Gastroesophageal sphincter (tissue), 4 donors: Measurements from ENCODE around the gene IL18RAP. TPM values are rescaled to one million over a fixed set of nuclear protein-coding genes. Genes with fewer than 3 reads are reported as not detected.

ENCODE experiments used
- ATAC-seq: fragments of 150-250 bp; one replicate; pipeline ENCODE4 v1.9.1; 2016; ENCODE audit warnings: mild to moderate bottlenecking, moderate library complexity
- H3K27ac ChIP-seq, 4 donors: fragments of 200-600 bp; sonication (generic) in 3 of 4; 1 replicate in 3 of 4; 2 replicates in 1 of 4; pipeline ENCODE4 v1.5.1; 2016 to 2019
- H3K27me3 ChIP-seq: fragments of 200-600 bp; sonication (generic); one replicate; pipeline ENCODE4 v1.5.1; 2019
- H3K36me3 ChIP-seq, 2 donors: fragments of 200-600 bp; sonication (generic); one replicate each; pipeline ENCODE4 v1.5.1; 2019; ENCODE audit warnings: control low read depth in 1 of 2
- H3K4me1 ChIP-seq, 3 donors: fragments of 200-600 bp; sonication (generic); 1 replicate in 2 of 3; 2 replicates in 1 of 3; pipeline ENCODE4 v1.5.1; 2016 to 2019; ENCODE audit warnings: control low read depth in 2 of 3
- H3K4me3 ChIP-seq, 2 donors: fragments of 200-600 bp; sonication (generic); one replicate each; pipeline ENCODE4 v1.5.1; 2019; ENCODE audit warnings: mild to moderate bottlenecking in 1 of 2, moderate library complexity in 1 of 2
- H3K9me3 ChIP-seq, 3 donors: fragments of 200-600 bp; sonication (generic); one replicate each; pipeline ENCODE4 v1.5.1; 2017 to 2019; ENCODE audit warnings: control low read depth in 2 of 3
- EP300 ChIP-seq: sonication (generic); formaldehyde crosslinking; IDR thresholded peaks from one replicate; pipeline ENCODE4 v1.6.1; 2017; ENCODE audit warnings: antibody characterized with exemption, mild to moderate bottlenecking
- POLR2A ChIP-seq, 2 donors: fragments of 450-650 bp; IDR thresholded peaks; one replicate each; pipeline ENCODE4 v1.6.1; 2017; ENCODE audit warnings: antibody characterized with exemption in 2 of 2, mild to moderate bottlenecking in 2 of 2, moderate library complexity in 1 of 2
- POLR2AphosphoS5 ChIP-seq: sonication (generic); formaldehyde crosslinking; IDR thresholded peaks from one replicate; pipeline ENCODE4 v1.6.1; 2017; ENCODE audit warnings: antibody characterized with exemption
- WGBS, 2 donors: methylation state at CpG; one replicate each; pipeline ENCODE4 v1.1.5; 2018; ENCODE audit warnings: low coverage in 1 of 2; 5-methylcytosine and 5-hydroxymethylcytosine counted together
- total RNA-seq, 4 donors: library from RNA; depleted of rRNA; stranded (reverse); fragments of >200 nt; gene quantifications; one replicate each; pipeline ENCODE4 v1.1.0, GENCODE V29; 2016
- TF ChIP-seq, protein P1 (sequence below), 4 experiments: fragments of 200-600 bp in 2 of 4; fragments of 450-650 bp in 2 of 4; sonication (generic) in 1 of 4; IDR thresholded peaks; one replicate each; pipeline ENCODE4 v1.5.1; 2017 to 2019; ENCODE audit warnings: antibody characterized with exemption in 4 of 4, mild to moderate bottlenecking in 2 of 4, moderate library complexity in 2 of 4

Gene IL18RAP
- total RNA-seq, 4 donors from 2014 or later = 0.47 to 5.0 (median 0.89) TPM; not detected in 1

DNA sequence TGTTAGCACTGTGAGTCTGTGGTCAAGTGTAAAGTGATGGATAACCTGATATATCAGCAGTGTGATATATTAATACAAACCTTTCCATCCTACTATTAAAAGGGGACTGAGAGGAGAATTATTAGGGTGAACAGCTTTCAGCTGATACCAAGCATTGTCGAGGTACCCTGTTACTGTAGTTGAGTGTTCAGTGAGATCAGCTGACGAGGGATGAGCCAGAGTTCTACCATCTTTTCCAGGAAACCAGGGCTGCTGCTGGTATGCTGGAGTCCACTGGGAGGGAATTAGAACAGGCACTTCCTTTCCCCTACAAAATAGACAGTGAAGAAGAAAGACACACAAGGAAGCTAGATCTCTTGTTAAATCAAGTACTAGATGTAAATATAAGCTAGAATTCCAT, 408 bp downstream of the IL18RAP start:
- 82 to 90% methylated on average over 2 of the region's 2 CpGs for WGBS, 2 donors
- no peak for ATAC-seq
- TF ChIP-seq, protein P1, sequence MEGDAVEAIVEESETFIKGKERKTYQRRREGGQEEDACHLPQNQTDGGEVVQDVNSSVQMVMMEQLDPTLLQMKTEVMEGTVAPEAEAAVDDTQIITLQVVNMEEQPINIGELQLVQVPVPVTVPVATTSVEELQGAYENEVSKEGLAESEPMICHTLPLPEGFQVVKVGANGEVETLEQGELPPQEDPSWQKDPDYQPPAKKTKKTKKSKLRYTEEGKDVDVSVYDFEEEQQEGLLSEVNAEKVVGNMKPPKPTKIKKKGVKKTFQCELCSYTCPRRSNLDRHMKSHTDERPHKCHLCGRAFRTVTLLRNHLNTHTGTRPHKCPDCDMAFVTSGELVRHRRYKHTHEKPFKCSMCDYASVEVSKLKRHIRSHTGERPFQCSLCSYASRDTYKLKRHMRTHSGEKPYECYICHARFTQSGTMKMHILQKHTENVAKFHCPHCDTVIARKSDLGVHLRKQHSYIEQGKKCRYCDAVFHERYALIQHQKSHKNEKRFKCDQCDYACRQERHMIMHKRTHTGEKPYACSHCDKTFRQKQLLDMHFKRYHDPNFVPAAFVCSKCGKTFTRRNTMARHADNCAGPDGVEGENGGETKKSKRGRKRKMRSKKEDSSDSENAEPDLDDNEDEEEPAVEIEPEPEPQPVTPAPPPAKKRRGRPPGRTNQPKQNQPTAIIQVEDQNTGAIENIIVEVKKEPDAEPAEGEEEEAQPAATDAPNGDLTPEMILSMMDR (IDR thresholded peaks at IDR 0.05) = no peak
- TF ChIP-seq POLR2A (IDR thresholded peaks at IDR 0.05) (no peak), POLR2AphosphoS5 (no peak), EP300 (no peak)

GRCh38 chr2:102424754-102425153, 1.8 kb downstream of the IL18RAP start:
- TF ChIP-seq EP300 (no peak), POLR2AphosphoS5 (no peak), POLR2A (IDR thresholded peaks at IDR 0.05) (no peak)
- TF ChIP-seq, protein P1 (IDR thresholded peaks at IDR 0.05) = no peak
- Histone ChIP-seq H3K9me3 (no peaks in the 10 kb centered on the region), H3K4me3 (no peak overlapping the region), H3K4me1 (no peaks in the 10 kb centered on the region), H3K27ac (no peak overlapping the region), H3K27me3 (no peaks in the 10 kb centered on the region), H3K36me3 (no peaks in the 10 kb centered on the region)
- no peak for ATAC-seq
- WGBS, 2 donors = 57% methylated on average over 3 of the region's 3 CpGs

More for the DNA sequence above, 408 bp downstream of the IL18RAP start:
- Histone ChIP-seq H3K27ac (no peak overlapping the region), H3K27me3 (no peaks in the 10 kb centered on the region), H3K4me1 (no peaks in the 10 kb centered on the region), H3K9me3 (no peaks in the 10 kb centered on the region), H3K4me3 (no peak overlapping the region), H3K36me3 (no peaks in the 10 kb centered on the region)

DNA sequence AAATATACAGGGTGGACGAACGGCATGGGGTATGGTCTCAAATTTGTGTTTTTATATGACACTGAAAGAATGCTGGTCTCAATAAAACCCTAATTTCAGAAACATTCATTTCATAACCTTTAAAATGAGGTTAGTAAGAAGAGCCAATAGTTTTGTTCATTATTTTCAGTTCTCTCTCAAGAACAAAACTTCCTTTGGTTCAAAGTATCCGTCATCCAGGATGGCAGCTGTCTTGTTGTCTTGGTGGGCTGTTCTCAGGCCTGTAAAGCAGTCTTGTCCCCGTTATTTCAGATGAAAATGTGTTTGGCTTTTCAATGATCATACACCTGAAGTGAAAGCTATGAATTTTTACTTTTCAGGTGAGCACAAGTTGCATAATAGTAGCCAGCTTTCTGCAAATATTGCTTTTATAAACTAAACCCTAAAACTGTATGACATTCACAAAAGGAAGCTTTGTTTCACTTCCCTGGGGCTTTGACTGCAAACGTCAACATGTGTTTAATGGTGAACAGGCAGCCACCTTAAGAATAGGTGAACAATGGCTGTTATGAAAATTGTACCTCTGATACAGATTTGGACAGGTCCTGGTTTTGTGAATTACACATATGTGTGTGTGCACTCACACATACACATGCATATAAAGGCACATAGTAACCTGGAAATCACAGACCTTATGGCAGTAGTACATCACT, 2.6 kb downstream of the IL18RAP start:
- Histone ChIP-seq H3K27ac (no peak overlapping the region), H3K27me3 (no peaks in the 10 kb centered on the region), H3K4me3 (no peak overlapping the region), H3K4me1 (no peaks in the 10 kb centered on the region), H3K9me3 (no peaks in the 10 kb centered on the region), H3K36me3 (no peaks in the 10 kb centered on the region)
- 38 to 42% methylated on average over 4 to 5 of the region's 5 CpGs for WGBS, 2 donors
- no peak for ATAC-seq
- TF ChIP-seq, protein P1 (IDR thresholded peaks at IDR 0.05) = no peak
- TF ChIP-seq POLR2A (IDR thresholded peaks at IDR 0.05) = no peak

- ATAC-seq = no peak
- TF ChIP-seq POLR2A (IDR thresholded peaks at IDR 0.05) (no peak), EP300 (no peak), POLR2AphosphoS5 (no peak)
- TF ChIP-seq, protein P1 (IDR thresholded peaks at IDR 0.05) = no peak
- H3K4me1 ChIP-seq = no peaks in the 10 kb centered on the region
- no peaks in the 10 kb centered on the region for H3K9me3 ChIP-seq
- H3K27me3 ChIP-seq = peaks cover 3% of the 10 kb centered on the region
- 38 to 82% methylated on average over 1 of the region's 1 CpG for WGBS, 2 donors
- no peak overlapping the region for H3K27ac ChIP-seq
- H3K36me3 ChIP-seq = no peaks in the 10 kb centered on the region
- H3K4me3 ChIP-seq = no peak overlapping the region
Observed at GRCh38 chr2:102427249-102427648, 4.3 kb downstream of the IL18RAP start.

DNA sequence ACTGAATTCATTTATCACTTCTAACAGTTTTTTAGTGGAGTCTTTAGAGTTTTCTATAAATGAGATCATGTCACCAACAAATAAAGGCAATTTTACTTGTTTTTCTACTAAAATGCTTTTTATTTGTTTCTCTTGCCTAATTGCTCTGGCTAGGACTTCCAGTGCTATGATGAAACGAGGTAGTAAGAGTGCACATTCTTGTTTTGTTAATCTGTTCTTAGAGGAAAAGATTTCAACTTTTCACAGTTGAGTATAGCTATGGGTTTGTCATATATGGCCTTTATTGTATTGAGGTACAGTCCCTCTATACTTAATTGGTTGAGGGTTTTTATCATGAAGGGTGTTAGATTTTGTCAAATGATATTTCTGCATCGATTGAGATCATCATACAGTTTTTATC, 5.6 kb downstream of the IL18RAP start:
- no peak for ATAC-seq
- TF ChIP-seq EP300 (no peak), POLR2A (IDR thresholded peaks at IDR 0.05) (no peak), POLR2AphosphoS5 (no peak)
- TF ChIP-seq, protein P1 (IDR thresholded peaks at IDR 0.05) = no peak
- no peak overlapping the region for H3K4me3 ChIP-seq
- peaks cover 5% of the 10 kb centered on the region for H3K27me3 ChIP-seq
- H3K4me1 ChIP-seq = no peaks in the 10 kb centered on the region
- no peaks in the 10 kb centered on the region for H3K36me3 ChIP-seq
- no peaks in the 10 kb centered on the region for H3K9me3 ChIP-seq
- WGBS, 2 donors = 44 to 53% methylated on average over 2 of the region's 2 CpGs
- H3K27ac ChIP-seq = no peak overlapping the region
